Ammon's horn (tissue), 1 donor: ENCODE data around the gene PRR5L.
"Not testable (repeated sequence)": the region's sequence is repeated elsewhere in the genome, so short reads cannot be mapped to it uniquely, and the experiment has no call there.

ENCODE experiments used
- DNase-seq: peaks from one replicate; pipeline ENCODE4 v3.0.0-alpha.2; 2016; ENCODE audit warnings: low spot score

Gene PRR5L

GRCh38 chr11:36459046-36459445 lies 163.0 kb downstream of the PRR5L start:
- no peak for DNase-seq

DNA sequence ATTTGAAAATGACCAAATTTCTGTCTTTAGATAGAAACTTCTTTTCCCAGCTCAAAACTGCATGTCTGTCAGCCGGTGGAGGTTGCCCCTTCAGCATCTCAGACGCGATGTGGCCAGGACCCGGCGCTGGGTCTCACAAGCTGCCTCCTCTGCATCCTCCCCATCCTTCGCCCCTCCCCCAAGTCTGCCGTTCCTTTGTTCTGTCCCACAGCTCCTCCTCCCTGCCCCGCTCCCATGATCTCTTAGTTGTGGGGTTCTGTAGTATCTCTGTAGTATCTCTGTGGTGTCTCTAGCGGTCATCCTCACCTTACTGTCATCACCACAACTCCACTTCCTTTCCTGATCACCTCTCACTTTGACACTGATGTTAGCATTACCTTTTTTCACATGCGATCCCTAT lies 164.1 kb downstream of the PRR5L start:
- no peak for DNase-seq

DNA sequence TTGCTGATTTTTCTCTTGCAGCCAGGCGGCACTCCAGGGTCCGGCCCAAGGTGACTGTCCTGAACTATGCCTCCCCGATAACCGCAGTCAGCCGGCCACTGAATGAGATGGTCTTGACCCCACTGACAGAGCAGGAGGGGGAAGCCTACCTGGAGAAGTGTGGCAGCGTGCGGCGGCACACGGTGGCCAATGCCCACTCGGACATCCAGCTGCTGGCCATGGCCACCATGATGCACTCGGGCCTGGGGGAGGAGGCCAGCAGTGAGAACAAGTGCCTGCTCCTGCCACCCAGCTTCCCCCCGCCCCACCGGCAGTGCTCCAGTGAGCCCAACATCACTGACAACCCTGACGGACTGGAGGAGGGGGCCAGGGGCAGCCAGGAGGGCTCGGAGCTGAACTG lies 166.2 kb downstream of the PRR5L start:
- no peak for DNase-seq

DNA sequence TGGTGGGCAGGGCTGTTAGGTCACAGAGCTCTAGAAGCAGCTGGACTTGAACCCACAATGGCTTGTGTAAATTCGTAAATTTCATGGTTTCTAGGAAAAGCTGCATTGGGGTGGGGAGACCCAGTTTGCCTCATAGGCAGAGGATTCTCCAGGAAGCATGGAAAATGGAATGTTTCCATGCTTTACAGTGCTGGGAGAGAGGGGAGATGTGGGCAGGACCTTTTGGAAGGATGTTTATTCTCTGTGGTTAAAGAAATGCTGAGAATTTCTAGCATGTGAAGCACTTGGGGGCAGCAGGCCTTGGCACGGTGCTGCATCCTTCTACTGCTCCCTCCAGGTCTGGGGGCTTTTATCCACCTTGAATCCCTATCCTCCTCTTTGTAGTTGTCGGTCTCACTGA lies 167.7 kb downstream of the PRR5L start:
- no peak for DNase-seq

DNA sequence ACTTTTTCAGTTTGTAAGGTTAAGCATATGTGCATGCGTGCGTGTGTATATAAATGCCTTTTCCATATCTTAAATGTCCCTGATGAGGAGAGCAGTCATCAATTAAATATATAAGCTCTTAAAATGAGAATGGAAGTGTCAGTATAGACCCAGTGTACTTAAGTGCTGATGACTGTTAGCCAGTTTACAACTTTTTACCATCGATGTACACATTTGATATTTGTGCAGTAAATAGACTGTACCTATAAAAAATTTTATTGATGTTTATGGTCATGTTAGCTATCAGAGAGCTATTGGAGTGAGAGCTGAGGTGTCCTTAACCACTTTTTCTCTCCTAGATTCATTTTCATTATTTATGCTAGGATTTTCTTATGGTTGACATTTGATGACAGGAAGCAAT lies 168.6 kb downstream of the PRR5L start:
- no peak for DNase-seq

DNA sequence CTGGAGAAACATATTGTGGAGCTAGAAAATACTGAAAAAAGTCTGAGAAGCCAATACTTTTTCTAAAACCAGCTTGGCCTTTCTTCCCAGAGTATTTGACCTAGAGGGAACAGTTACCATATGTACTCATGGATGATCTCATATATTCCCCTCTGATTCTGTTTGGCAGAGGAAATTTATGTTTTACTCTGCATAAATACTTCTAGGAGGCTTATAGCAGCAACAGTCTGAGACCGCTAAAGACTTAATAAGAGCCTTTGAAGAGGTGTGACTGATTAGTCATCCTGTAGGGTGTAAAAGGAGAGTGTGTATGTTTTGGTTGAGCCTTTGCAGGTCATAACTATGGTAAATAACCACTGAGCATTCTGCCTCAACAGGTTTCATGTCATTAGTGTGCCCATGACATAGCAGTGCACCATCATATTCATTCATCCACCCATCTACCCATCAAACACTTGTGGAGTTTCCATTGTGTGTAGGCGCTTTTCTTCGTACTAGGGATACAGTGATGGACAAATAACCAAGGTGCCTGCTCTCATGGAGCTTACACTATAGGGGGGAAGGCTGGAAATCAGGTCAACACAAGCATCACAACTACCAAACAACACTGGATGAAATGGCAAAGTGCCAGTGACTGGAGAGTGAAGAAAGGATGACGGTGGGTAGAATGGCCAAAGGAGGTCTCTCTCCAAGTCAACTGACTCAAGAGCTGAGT lies 169.5 kb downstream of the PRR5L start:
- no peak for DNase-seq

GRCh38 chr11:36467012-36467411 lies 170.9 kb downstream of the PRR5L start:
- no peak for DNase-seq

GRCh38 chr11:36467916-36468315 lies 171.8 kb downstream of the PRR5L start:
- no peak for DNase-seq

DNA sequence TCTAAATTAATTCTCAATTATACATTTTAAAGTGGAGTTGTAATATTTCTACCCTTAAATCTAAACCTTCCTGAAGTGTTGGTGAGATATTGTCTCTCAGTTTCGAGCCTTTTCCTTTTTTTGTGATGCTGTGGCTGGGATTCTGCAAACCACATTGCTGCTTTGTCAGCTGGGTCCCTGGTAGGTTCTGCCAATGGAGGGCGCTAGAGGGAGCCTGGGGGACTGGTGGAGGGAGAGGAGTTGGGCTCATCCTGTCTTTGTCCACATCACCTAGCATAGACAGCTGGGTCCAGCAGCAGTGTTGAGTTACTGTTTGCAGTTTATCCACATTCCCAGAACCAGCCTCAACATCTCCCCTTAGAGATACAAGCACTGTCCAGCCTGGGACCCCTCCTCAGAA lies 173.0 kb downstream of the PRR5L start:
- no peak for DNase-seq

DNA sequence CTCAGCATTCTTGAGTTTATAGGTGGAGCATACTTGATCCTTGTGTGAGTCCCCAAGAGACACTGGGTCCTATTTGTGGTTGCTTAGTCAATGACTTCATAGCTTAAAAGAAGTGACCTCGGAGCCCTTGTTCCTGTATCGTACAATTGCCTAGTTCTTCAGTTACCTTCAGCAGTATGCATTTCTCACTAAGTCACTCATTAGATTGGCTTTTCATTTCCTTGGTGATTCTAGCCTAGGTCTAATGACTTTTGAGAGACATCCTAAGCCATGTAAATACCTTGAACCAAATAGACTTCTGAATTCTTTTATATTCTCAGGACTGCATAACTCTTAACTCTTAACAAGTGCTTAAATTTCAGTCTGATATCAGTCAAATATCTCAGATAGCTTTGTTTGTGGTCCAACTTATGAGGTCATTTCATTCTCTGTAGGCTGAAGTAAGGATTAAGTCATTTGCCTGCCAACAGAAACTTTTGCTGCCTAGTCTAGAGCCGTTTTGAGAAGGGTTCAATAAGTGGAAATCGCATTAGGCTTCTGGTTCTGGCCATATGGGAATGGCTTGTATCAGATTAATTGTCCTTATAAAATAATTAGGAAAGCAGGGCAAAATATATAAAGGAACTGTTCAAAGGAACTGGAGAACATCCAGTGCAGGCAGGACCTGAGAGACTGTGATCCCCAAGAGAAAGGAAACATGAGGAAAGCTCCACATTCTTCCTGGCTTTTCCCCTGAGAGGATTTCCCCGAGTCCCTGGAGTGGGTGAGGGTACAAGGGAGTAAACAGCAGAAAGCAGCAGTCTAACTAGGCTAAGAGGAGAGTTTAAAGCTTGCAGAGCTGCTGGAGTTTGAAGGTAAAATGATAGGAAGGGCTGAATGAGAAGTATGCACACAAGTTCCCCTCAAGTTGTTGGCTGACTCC lies 174.1 kb downstream of the PRR5L start:
- no peak for DNase-seq

GRCh38 chr11:36471577-36471976 lies 175.5 kb downstream of the PRR5L start:
- no peak for DNase-seq

DNA sequence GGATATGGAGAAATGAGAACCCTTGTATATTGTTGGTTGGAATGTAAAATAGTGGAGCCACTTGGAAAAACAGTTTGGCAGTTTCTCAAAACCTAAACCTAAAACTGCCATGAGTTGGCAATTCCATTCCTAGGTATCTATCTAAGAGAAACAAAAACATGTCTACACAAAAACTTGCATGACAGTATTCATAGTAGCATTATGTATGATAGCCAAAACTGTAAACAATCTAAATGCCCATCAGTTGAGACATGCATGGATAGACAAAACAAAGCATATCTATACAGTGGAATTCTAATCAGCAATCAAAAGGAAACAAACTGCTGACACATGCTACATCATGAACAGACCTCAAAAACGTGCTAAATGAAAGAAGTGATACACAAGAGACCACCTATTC lies 179.1 kb downstream of the PRR5L start:
- DNase-seq: no peak

- peak; percentile 79 for DNase-seq
Measured at GRCh38 chr11:36478700-36479329, 182.7 kb downstream of the PRR5L start.

DNA sequence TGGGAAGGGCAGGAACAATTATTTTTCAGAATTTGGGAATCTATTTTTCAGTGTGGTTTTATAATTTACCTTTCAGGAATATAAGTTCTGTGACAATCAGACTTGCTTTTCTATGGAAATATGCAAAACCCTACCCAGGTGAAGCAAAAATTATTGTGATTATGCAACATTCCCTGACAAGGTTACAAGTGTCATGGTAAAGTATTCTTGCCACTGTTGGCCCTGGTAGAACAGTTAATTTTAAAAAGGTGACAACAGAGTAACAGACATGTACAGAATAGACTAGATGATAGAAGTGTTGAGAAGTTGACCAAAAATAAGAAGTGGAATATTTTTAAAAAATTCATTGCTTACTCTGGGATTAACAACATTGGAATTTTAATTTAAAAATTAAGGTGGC lies 184.7 kb downstream of the PRR5L start:
- no peak for DNase-seq

GRCh38 chr11:36483042-36483441 lies 187.0 kb downstream of the PRR5L start:
- DNase-seq: not testable (repeated sequence)

GRCh38 chr11:36485298-36486002 lies 189.4 kb downstream of the PRR5L start:
- peak; percentile 35 for DNase-seq

- no peak for DNase-seq
Measured at GRCh38 chr11:36487619-36488018, 191.5 kb downstream of the PRR5L start.

- no peak for DNase-seq
Measured at GRCh38 chr11:36488096-36488495, 192.0 kb downstream of the PRR5L start.

GRCh38 chr11:36490026-36490806 lies 194.1 kb downstream of the PRR5L start:
- DNase-seq: no peak

GRCh38 chr11:36492724-36493304 lies 196.7 kb downstream of the PRR5L start:
- DNase-seq: peak; percentile 76

- DNase-seq: no peak
Measured at GRCh38 chr11:36493332-36493731, 197.2 kb downstream of the PRR5L start.
